Measurements from ENCODE around the gene STPG2. TPM values are rescaled to one million over a fixed set of nuclear protein-coding genes. Genes with fewer than 3 reads are reported as not detected.

The STPG2 gene
- total RNA-seq, 3 donors from 2014 or later (not counting 1 experiment from before 2014, with no cell fraction given) = 0.23 TPM; not detected in 2

DNA sequence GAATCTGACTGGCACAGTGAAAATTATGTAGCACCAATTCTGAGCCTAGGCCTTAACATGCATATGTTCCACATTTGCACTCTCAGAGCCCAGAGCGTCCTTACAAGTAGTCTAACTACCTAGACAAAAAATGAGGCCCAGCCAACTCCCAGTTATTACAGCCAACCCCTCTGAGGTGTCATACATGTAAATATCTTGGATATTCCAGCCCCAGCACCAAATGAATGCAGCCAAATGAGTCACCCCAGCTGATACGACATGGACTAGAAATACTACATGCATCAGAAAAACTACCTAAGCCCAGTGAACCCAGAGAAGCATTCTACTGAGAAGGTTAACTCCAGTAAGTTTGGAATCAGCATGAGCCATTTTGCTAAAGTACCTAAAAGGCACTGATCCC is 145.1 kb downstream of the STPG2 start:
- DNase-seq = no peak
- TF ChIP-seq, protein P1, sequence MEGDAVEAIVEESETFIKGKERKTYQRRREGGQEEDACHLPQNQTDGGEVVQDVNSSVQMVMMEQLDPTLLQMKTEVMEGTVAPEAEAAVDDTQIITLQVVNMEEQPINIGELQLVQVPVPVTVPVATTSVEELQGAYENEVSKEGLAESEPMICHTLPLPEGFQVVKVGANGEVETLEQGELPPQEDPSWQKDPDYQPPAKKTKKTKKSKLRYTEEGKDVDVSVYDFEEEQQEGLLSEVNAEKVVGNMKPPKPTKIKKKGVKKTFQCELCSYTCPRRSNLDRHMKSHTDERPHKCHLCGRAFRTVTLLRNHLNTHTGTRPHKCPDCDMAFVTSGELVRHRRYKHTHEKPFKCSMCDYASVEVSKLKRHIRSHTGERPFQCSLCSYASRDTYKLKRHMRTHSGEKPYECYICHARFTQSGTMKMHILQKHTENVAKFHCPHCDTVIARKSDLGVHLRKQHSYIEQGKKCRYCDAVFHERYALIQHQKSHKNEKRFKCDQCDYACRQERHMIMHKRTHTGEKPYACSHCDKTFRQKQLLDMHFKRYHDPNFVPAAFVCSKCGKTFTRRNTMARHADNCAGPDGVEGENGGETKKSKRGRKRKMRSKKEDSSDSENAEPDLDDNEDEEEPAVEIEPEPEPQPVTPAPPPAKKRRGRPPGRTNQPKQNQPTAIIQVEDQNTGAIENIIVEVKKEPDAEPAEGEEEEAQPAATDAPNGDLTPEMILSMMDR (IDR thresholded peaks at IDR 0.05) = no peak
- 86% methylated on average over 2 of the region's 2 CpGs for WGBS (ENCODE audit: insufficient coverage)
- H3K4me3 ChIP-seq (ENCODE audit: low read length) = no peak overlapping the region
- Mint-ChIP-seq H3K4me3 (no peak overlapping the region), H3K4me1 (no peaks in the 10 kb centered on the region), H3K27me3 (ENCODE audit: low read depth in 2 of 2) (no peaks in the 10 kb centered on the region), H3K36me3 (no peaks in the 10 kb centered on the region), H3K27ac (no peak overlapping the region), H3K9me3 (peaks cover 11 to 16% of the 10 kb centered on the region in 2 donors)
- no peaks in the 10 kb centered on the region for H3K4me1 ChIP-seq (ENCODE audit: control insufficient read depth, insufficient read depth, low read length)
- H3K27me3 ChIP-seq (ENCODE audit: control insufficient read depth, insufficient read depth, low read length) = no peaks in the 10 kb centered on the region
- intact Hi-C loops (cut with micrococcal nuclease) = no loop called here
- ATAC-seq = no peak
- H3K9me3 ChIP-seq (ENCODE audit: control insufficient read depth, insufficient read depth, low read length) = peaks cover 5% of the 10 kb centered on the region
- no peak overlapping the region for H3K27ac ChIP-seq (ENCODE audit: low read length)
- no peaks in the 10 kb centered on the region for H3K36me3 ChIP-seq (ENCODE audit: control insufficient read depth, insufficient read depth, low read length)

DNA sequence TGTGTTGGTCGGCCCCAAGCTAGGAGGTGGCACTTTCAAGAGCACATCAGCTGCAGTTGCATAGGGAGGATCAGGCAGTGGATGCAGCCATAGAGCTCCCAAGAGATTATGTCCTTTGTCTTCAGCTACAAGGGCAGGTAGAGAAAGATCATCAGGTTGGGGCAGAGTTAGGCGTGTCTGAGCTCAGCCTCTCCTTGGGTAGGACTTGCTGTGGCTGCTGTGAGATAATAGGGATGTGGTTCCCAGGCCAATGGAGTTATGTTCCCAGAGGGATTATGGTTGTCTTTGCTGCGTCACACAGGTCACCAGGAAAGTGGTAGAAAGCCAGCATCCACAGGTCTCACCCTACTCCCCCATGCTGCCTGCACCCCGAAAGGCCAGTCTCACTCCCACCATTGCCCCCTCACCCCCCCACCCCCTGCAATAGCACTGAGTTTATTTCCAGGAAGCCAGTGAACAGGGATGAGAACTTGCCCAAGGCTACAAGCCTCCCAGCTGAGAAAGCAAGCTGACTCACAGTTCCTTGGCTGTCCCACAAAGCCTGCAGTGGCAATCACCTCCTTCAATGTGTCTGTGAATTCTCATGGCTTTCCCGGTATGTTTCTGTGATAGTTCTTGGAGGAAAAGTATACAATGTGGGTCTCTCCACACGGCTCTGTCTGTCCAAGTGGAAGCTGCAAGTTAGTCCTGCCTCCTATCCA is 148.4 kb downstream of the STPG2 start:
- Histone ChIP-seq H3K36me3 (ENCODE audit: control insufficient read depth, insufficient read depth, low read length) (no peaks in the 10 kb centered on the region), H3K9me3 (ENCODE audit: control insufficient read depth, insufficient read depth, low read length) (peaks cover 5% of the 10 kb centered on the region), H3K27ac (ENCODE audit: low read length) (no peak overlapping the region), H3K4me1 (ENCODE audit: control insufficient read depth, insufficient read depth, low read length) (no peaks in the 10 kb centered on the region), H3K27me3 (ENCODE audit: control insufficient read depth, insufficient read depth, low read length) (no peaks in the 10 kb centered on the region), H3K4me3 (ENCODE audit: low read length) (no peak overlapping the region)
- Mint-ChIP-seq H3K36me3 (no peaks in the 10 kb centered on the region), H3K4me1 (no peaks in the 10 kb centered on the region), H3K4me3 (no peak overlapping the region), H3K27me3 (ENCODE audit: low read depth in 2 of 2) (no peaks in the 10 kb centered on the region), H3K27ac (no peak overlapping the region), H3K9me3 (peaks cover 14 to 21% of the 10 kb centered on the region in 2 donors)
- intact Hi-C loops (cut with micrococcal nuclease) = no loop called here
- 88% methylated on average over 5 of the region's 6 CpGs for WGBS (ENCODE audit: insufficient coverage)
- TF ChIP-seq, protein P1 (IDR thresholded peaks at IDR 0.05) = no peak
- DNase-seq (no peak), ATAC-seq (no peak)

DNA sequence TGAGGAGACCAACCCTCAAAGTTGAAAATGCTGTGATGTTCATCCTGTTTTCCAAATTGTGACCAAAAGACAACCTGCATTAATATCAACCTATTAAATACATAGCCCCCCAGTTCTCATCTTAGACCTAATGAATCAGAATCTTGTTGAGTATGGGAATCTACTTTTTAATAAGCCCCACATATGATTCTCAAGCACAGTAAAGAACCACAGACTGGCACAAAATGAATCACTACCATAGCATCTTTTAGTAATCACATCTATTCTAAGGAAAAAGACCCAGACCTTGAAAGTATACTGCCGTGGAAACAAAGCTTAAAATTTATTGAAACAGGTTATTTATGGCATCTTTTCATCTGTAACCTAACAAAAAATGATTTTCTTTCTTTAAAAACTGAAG is 152.9 kb downstream of the STPG2 start:
- Histone ChIP-seq H3K9me3 (ENCODE audit: control insufficient read depth, insufficient read depth, low read length) (peaks cover 5% of the 10 kb centered on the region), H3K4me1 (ENCODE audit: control insufficient read depth, insufficient read depth, low read length) (no peaks in the 10 kb centered on the region), H3K27me3 (ENCODE audit: control insufficient read depth, insufficient read depth, low read length) (no peaks in the 10 kb centered on the region), H3K27ac (ENCODE audit: low read length) (no peak overlapping the region), H3K4me3 (ENCODE audit: low read length) (no peak overlapping the region), H3K36me3 (ENCODE audit: control insufficient read depth, insufficient read depth, low read length) (no peaks in the 10 kb centered on the region)
- Mint-ChIP-seq H3K4me1 (no peaks in the 10 kb centered on the region), H3K27ac (no peak overlapping the region), H3K4me3 (no peak overlapping the region), H3K27me3 (ENCODE audit: low read depth in 2 of 2) (no peaks in the 10 kb centered on the region), H3K9me3 (peaks cover 9% of the 10 kb centered on the region in 2 donors), H3K36me3 (no peaks in the 10 kb centered on the region)
- ATAC-seq (no peak), DNase-seq (no peak)
- TF ChIP-seq, protein P1 (IDR thresholded peaks at IDR 0.05) = no peak
- 80% methylated on average over 1 of the region's 1 CpG for WGBS (ENCODE audit: insufficient coverage)
- intact Hi-C loops (cut with micrococcal nuclease) = no loop called here
